ENCODE measurements around the gene KBTBD13.
"Not testable (repeated sequence)": the region's sequence is repeated elsewhere in the genome, so short reads cannot be mapped to it uniquely, and the experiment has no call there.

KBTBD13 gene

DNA sequence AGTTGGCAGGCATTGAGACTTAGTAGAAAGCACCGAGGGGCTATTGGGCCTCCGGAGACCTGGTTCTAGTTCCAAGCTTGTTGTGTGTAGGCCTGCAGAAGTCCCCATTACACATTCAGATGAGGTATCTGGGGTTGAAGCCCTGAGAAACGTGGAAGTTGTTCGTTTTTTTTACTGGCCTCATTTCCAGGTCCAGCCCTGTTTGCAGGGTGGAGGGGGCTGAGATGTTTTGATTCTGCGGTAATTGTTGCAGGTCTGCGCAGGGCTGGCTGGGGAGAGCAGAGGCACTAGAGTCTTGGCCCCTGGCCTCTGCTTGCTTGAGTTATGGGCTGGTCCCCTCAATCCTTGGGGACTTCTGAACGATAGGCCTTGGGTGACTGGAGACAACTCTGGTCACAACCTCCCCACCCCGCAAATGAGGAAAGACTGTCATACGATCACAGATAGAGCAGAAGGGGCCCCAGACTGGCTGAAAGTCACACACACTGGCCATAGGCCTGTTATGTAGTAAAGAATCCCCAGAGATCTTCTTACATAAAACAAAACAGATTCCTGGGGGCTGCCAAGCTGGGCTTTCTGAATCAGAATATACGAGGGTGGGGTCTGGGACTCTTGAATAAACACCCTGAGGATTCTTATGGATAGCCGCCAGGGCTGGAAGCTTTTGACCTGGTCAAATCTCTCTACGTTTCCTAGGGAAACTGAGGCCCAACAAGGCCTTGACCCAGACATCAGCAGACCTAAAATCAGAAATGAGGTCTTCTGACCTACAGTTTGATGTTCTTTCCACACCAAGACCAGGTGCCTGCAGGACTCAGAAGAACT, 15.6 kb downstream of the KBTBD13 start:
- DNase-seq, result no peak

GRCh38 chr15:65092911-65093792, 16.6 kb downstream of the KBTBD13 start:
- no peak for DNase-seq

- DNase-seq, result not testable (repeated sequence)
Measured at GRCh38 chr15:65093793-65094170, 17.2 kb downstream of the KBTBD13 start.

DNA sequence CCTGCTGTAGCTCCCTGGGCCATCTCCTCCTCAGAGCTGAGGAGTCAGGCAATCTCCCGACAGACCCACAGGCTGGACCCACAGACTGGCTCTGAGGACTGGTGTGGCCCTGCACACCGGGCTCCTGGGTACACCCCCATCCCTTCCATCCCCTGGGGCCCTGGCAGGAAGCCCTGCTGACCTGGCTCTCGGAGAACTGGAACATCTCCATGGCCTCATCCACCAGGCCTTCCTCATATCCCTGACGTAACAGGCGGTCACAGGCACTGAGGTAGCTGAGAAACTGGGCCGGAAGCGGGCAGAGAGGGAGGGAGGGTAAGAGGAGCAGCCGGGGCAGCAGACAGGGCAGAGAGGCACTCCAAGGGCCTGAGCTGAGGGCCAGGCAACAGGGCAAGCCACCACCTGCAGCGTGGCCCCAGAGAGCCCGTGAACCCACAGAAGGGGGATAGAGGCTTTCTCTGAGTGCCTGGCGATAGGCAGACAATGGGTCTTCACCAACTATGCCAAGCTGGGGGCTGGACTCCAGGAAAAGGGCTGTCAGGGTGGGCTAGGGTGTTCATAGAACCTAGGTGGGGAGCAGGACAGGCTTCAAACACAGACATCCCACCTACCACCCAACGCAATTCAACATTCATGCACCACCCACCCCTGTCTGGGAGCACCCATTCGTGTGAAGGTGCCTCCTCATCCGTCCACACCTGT, 17.9 kb downstream of the KBTBD13 start:
- no peak for DNase-seq

- DNase-seq, result no peak
Measured at GRCh38 chr15:65095011-65095746, 18.6 kb downstream of the KBTBD13 start.

DNA sequence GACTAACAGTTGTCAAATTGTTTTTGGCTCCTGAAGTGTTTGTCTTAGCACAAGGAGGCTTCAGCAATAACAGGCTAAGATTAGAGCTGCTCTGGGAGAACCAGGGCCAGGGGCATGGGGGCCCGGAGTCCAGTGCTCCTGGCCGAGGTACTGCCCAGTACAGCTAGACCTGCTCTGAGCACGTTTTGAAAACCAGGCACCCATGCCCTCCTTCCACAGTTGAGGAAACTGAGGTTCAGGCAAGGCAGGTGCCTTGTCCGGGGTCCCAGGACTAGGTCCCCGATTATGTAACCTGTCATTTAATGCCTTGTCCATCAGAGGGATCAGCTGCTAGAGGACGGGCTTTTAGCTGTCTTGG, 19.2 kb downstream of the KBTBD13 start:
- no peak for DNase-seq

DNA sequence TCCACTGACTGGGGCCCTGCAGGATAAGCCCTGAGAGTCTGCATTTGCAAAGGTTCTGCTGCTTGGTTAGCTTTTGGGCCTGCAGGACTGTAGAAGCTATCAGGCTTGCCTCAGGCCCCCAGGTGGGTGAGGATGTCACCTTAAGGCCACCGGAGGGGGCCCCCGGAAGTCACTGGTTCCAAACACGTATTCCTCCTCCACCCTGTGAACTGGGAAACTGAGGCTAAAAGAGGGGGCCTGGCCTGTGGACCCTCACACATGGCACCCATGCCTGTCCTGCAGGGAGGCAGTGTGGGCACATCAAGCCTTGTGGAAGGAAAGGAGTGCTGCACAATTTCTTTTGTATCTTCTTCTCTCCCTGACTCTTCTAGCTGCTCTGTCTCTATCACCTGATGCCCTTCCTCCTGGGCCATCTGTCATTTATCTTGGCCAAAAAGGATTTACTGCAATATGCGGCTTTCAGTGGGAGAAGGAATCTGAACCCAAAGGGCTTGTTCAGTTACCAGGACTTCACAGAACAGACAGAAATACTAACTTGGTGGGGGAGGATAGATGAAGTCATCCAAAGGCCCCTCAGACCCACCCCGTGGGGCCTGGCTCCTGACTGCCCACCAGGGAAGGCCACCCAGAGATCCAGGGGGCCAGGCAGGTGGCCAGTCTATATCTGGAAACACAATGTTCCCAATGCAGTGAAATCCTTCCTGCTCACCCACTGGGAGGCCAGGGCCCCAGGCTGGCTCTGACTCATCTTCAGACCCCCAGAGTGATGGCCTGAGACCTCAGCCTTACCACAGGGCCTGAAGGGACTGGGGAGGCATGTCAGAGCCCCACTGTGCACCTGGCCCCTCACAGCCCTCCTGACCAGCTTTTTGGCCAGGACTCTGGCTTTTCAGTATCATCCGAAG, 20.2 kb downstream of the KBTBD13 start:
- no peak for DNase-seq

- no peak for DNase-seq
Measured at GRCh38 chr15:65097651-65098263, 21.2 kb downstream of the KBTBD13 start.

DNA sequence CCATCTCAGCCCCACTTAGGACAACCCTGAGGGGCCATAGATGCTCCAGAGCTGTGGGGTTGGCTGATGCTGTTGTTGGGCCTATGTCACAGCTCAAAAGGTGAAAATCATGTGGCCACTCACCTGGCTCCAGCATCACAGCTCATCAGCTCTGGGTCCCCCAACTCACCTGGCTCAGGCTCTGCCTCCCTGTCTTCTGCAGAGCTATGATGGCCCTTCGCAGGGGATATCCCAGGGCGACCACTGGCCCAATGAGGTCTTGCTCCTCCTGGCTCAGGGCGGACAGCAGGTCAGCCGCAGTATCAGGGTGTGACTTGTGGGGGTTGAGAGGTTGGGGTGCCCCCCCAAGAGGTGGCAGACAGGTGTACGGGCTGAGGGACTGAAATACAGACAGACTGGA, 22.8 kb downstream of the KBTBD13 start:
- no peak for DNase-seq

DNA sequence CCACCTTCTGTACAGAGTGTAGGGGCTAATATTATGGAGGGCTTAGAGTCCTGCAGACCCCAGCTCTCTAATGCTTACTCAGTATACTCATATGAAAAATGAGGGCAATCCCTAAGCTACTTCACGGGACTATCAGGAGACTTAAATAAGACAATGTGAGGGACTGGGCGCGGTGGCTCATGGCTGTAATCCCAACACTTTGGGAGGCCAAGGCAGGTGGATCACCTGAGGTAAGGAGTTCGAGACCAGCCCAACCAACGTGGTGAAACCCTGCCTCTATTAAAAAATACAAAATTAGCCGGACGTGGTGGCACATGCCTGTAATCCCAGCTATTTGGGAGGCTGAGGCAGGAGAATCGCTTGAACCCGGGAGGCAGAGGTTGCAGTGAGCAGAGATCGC, 23.3 kb downstream of the KBTBD13 start:
- DNase-seq, result not testable (repeated sequence)

DNA sequence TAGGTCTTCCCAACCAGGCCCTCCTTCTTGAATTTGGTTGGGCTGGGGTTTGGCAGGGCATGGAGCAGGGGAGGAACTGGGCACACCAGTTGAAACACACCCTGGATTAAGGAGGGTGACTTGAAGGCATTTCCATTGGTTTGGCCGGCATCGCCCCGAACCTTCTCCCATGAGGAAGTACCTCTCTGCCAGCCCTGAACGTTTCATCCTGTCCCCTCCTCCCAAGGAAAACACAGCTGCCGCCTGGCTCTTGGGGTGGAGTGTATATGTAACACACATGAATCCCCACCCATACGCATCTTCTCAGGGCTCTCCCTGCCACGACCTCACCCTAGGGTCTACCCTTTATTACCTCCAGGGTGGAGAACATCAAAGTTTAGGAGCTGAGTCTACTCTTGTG, 23.9 kb downstream of the KBTBD13 start:
- DNase-seq, result no peak

- peak; percentile 60 for DNase-seq
Measured at GRCh38 chr15:65101411-65101890, 24.9 kb downstream of the KBTBD13 start.

- no peak for DNase-seq
Measured at GRCh38 chr15:65101891-65102708, 25.6 kb downstream of the KBTBD13 start.

DNA sequence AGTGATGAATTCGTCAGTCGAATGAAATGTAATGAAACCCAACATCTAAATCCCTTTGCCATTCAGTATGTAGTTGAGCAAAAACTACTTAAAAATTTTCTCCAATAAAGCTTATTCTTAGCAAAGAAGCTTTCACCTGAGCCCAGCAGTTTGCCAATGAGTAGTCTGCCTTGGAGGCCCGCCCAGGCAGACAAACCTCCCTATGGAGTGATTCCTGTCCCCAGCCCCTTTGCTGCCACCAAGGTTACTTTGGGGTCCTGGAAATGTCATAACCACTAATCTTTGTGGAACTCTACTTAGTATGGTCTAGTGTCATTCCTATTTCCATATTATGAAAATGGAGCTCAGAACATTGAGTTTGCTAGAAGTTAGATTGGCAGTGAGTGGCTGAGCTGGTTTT, 26.4 kb downstream of the KBTBD13 start:
- DNase-seq, result no peak

DNA sequence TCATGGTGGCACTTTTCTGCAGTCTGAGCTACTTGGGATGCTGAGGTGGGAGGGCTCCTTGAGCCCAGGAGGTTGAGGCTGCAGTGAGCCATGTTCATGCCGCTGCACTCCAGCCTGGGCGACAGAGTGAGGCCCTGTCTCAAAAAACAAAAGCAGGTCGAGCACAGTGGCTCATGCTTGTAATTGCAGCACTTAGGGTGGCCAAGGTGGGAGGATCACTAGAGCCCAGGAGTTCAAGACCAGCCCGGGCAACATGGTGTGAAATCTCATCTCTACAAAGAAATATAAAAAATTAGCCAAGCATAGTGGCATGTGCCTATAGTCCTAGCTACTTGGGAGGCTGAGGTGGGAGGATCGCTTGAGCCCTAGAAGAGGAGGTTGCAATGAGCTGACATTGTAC, 28.5 kb downstream of the KBTBD13 start:
- DNase-seq, result no peak

DNA sequence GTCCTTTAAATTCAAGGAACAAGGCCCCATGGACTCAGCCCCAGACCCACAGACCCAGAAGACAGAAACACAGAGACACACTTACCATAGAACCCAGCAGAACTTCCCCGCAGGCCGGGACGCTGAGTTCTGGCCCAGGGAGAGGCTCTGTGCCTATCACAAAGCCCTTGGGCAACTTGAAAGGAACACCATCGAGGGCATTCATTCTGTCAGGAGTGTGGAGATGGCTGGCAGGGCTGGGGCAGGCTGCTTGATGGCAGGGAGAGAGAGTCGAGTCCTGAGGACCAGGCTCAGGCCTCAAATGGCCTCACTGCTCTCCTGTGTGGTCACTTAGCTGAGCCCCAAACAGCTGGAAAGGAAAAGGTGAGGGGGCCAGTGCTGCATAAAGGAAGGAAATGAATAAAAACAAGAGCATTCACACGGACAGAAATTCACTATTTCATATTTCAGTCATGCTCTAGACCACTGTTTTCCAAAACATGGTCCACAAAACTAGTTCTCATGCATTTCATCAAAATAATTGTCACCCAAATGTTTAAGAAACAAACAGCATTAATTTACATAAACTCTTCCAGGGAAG, 29.6 kb downstream of the KBTBD13 start:
- DNase-seq, result peak; percentile 24

DNA sequence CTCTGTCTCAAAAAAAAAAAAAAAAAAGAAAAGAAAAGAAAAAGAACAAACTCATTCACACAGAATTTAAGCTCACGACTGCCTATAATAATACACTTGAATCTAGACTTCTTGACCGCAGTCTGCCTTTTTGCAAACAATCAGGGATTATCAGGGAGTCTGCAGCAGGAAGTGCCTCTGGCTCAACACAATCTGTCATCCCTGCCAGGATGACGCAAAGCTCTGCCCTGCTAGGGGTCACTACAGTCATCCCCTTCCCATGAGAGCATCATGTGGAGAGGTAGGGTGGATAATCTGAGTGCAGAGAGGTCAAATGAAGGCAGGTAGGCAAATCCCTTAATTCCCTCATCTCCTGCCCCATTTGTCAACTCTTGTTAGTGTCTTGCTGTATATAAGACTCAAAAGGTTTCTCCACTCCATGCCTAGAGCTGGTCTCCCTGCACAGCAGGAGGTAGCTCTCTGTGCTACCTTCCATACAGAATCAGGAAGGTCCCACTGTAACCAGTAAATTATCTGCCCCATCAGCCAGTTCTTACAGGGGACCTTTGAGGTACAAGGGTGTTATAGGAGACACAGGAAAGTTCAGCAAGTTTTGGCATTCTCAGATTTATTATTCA, 34.2 kb downstream of the KBTBD13 start:
- no peak for DNase-seq

DNA sequence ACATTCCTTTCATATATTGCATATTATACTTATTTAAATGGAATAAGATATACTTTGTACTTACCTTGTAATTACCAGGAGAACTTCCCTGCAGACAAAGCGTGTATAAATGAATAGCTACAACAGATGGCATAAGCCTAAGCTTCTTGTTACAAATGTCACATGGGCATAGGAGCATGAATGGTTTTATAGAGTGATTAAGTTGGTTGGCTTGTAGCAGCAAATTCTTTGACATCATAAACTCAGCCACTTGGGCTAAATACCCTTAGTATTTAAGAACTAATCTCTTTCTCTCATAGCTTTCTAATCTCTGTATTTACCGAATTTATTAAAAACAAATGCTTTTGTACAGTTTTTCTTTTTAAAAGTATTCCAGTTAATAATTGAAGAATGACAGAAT, 38.5 kb downstream of the KBTBD13 start, which contains the start of gene UBAP1L:
Gene UBAP1L, minus strand, starts transcription at position 115 of the 400 bp plus-strand sequence. CDS start 8,985 bp downstream, outside the sequence.
- no peak for DNase-seq

DNA sequence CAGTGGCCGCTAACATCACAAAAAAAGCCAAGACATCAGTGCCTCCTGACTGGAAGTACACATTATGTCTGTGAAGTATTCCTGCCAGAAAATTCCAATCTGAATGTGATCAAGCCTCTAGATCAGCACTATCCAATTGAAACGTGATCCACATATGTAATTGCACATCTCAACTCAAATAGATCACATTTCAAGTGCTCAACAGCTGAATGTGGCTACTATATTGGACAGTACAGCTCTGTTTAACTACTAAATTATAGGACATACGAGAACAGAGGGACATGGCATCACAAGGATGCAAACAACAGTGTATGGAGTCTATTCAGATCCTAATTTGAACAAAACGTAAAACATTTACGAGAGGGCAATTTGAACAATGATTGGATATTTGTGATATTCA, 39.0 kb downstream of the KBTBD13 start:
- no peak for DNase-seq

Data from activated CD4-positive, alpha-beta T cell treated with anti-CD3 and anti-CD28 coated beads, Interleukin-10, Interleukin-2, amounts not matched to agents 100 ng/mL and 50 ng/mL, durations not matched to agents 16 hours and 8 hours (primary cell).